A549 (cell line): Measurements from ENCODE around the gene CD274.

ENCODE experiments used
- CEBPB ChIP-seq, 2 experiments: fragments of >200 bp in 1 of 2; sonication (Bioruptor Twin) in 1 of 2; formaldehyde crosslinking in 1 of 2; IDR thresholded peaks; 2 replicates each; pipeline ENCODE4 v1.6.1; 2012 to 2016
- CTCF ChIP-seq: fragments of >200 bp; sonication (Bioruptor Twin); formaldehyde crosslinking; IDR thresholded peaks from 3 replicates; pipeline ENCODE4 v1.5.1; 2016
- HOXA7 ChIP-seq: fragments of 250-450 bp; sonication (Bioruptor Pico); IDR thresholded peaks from 2 replicates; pipeline ENCODE4 v1.5.0; 2020; ENCODE audit warnings: mild to moderate bottlenecking, moderate library complexity
- NFE2L2 ChIP-seq: fragments of 150-350 bp; conservative IDR thresholded peaks from 2 replicates; pipeline ENCODE4 v1.6.1; 2014; ENCODE audit warnings: low read length
- PBX3 ChIP-seq: IDR thresholded peaks from 2 replicates; pipeline ENCODE4 v1.6.1; 2012
- POLR2A ChIP-seq: IDR thresholded peaks from 2 replicates; pipeline ENCODE4 v1.6.1; 2012; ENCODE audit warnings: mild to moderate bottlenecking, low read length
- RCOR1 ChIP-seq: fragments of 150-350 bp; IDR thresholded peaks from 2 replicates; pipeline ENCODE4 v1.6.1; 2014; ENCODE audit warnings: antibody characterized with exemption, low read length, low read depth
- RFX5 ChIP-seq: fragments of 450-650 bp; IDR thresholded peaks from 2 replicates; pipeline ENCODE4 v1.7.1; 2014; ENCODE audit warnings: antibody characterized with exemption, mild to moderate bottlenecking, moderate library complexity
- SMC3 ChIP-seq: fragments of >200 bp; sonication (Bioruptor Twin); formaldehyde crosslinking; IDR thresholded peaks from 3 replicates; pipeline ENCODE4 v1.6.1; 2018; ENCODE audit warnings: inconsistent platforms
- TFCP2L1 ChIP-seq: fragments of 250-450 bp; sonication (Bioruptor Pico); IDR thresholded peaks from 2 replicates; pipeline ENCODE4 v1.5.0; 2021; ENCODE audit warnings: mild to moderate bottlenecking
- ZNF302 ChIP-seq: fragments of 250-450 bp; sonication (Bioruptor Pico); IDR thresholded peaks from 2 replicates; pipeline ENCODE4 v1.9.0; 2021; ENCODE audit warnings: inconsistent platforms, mild to moderate bottlenecking, moderate library complexity

GRCh38 chr9:5440426-5440825 lies 9.9 kb upstream of the CD274 start:
- TF ChIP-seq PBX3 (no peak), SMC3 (no peak), RFX5 (no peak), POLR2A (no peak), CTCF (no peak), ZNF302 (CRISPR knock-in tag) (no peak), HOXA7 (CRISPR knock-in tag) (no peak), TFCP2L1 (CRISPR knock-in tag) (no peak), RCOR1 (no peak), CEBPB (IDR thresholded peaks at IDR 0.05) (no peak), NFE2L2 (no peak)
